ENCODE results near the gene TICRR. TPM values are rescaled to one million over a fixed set of nuclear protein-coding genes. Genes with fewer than 3 reads are reported as not detected.

The TICRR gene
- total RNA-seq, 2 donors from 2014 or later = 21.9 to 27.2 TPM

DNA sequence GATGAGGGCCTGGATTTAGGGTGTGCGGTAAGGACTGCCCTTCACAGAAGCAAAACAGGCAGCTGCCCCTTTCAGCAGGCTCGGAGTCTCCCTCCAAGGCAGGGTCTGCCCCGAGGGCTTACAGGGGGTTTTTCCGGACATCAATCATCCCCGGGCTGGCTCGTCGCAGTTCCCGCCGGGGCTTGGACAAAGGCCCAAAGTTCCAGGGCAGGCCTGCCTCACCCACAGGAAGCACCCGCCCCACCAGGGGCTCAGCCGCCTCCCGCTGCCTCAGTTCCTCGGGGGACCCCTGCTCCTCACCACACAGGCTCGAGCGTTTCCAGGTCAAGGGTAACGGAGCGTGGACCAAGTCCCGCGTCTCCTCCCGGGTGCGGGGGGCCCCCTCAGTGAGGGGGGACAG, 53.0 kb downstream of the TICRR start:
- Histone ChIP-seq H3K27me3 (ENCODE audit: control insufficient read depth, insufficient read depth, low read length, poor library complexity, severe bottlenecking) (no peaks in the 10 kb centered on the region), H3K4me1 (ENCODE audit: control insufficient read depth, insufficient read depth, low read length) (no peaks in the 10 kb centered on the region), H3K9me3 (ENCODE audit: control insufficient read depth, low read length) (no peaks in the 10 kb centered on the region), H3K9ac (ENCODE audit: extremely low read depth, low read length, poor library complexity, severe bottlenecking) (no peak overlapping the region), H3K4me3 (ENCODE audit: low read length) (no peak overlapping the region), H3K36me3 (ENCODE audit: control insufficient read depth, insufficient read depth, low read length) (peaks cover 90% of the 10 kb centered on the region), H3K27ac (ENCODE audit: low read depth, low read length) (peak overlapping the region; percentile 24)
- Mint-ChIP-seq H3K27me3 (ENCODE audit: insufficient read depth) (no peaks in the 10 kb centered on the region), H3K27ac (no peak overlapping the region), H3K36me3 (ENCODE audit: low read depth) (peaks cover 89% of the 10 kb centered on the region), H3K4me3 (no peak overlapping the region), H3K9me3 (peaks cover 6% of the 10 kb centered on the region), H3K4me1 (no peaks in the 10 kb centered on the region)
- no peak for DNase-seq
- TF ChIP-seq, protein P1, sequence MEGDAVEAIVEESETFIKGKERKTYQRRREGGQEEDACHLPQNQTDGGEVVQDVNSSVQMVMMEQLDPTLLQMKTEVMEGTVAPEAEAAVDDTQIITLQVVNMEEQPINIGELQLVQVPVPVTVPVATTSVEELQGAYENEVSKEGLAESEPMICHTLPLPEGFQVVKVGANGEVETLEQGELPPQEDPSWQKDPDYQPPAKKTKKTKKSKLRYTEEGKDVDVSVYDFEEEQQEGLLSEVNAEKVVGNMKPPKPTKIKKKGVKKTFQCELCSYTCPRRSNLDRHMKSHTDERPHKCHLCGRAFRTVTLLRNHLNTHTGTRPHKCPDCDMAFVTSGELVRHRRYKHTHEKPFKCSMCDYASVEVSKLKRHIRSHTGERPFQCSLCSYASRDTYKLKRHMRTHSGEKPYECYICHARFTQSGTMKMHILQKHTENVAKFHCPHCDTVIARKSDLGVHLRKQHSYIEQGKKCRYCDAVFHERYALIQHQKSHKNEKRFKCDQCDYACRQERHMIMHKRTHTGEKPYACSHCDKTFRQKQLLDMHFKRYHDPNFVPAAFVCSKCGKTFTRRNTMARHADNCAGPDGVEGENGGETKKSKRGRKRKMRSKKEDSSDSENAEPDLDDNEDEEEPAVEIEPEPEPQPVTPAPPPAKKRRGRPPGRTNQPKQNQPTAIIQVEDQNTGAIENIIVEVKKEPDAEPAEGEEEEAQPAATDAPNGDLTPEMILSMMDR (conservative IDR thresholded peaks at IDR 0.05) = no peak
- whole genome bisulfite sequencing, 2 experiments (ENCODE audit: insufficient coverage in 1 of 2, insufficient read length in 1 of 2) = 95 to 96% methylated on average over 9 to 21 of the region's 21 CpGs

DNA sequence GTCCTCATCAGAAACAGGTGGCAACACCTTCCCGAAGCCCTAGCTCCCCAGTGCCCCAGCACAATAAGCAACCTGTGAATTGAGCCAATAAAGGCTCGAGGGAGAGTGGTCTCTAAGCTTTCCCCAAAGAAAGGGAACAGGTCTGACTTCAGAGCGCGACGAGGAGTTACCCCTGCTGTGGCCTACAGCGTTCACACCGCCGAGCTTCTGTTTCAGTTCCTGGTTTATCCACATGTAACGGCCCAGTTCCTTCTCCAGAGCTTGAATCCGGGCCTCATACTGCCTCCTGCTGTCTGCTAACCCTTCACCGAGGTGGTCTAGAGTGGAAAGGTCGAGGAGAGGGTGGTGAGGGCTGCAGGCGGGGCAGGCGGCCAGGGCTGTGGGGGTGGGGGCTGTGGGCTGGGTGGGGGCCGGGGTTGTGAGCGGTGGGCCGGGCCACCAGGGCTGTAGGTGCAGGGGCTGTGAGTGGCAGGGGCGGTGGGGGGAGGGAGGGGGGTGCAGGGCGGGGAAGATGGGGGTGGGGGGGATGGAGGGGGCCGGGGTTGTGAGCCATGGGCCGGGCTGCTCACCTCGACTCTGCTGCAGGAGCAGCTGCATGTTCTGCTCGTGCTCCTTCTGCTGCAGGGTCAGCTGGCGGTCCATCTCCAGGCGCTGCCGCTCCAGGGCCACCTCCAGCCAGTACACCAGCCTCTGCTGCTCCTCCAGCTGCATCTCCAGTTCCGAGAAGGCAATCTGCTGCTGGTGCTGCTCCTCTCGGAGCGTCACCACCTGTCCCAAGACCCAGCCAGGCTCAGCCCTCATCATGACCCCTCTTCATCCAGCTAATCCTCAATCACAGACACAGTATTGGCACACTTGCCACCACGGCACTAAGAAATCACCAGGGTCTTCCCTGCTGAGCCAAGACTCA, 53.8 kb downstream of the TICRR start:
- Histone ChIP-seq H3K36me3 (ENCODE audit: control insufficient read depth, insufficient read depth, low read length) (peaks cover 89% of the 10 kb centered on the region), H3K27me3 (ENCODE audit: control insufficient read depth, insufficient read depth, low read length, poor library complexity, severe bottlenecking) (no peaks in the 10 kb centered on the region), H3K4me1 (ENCODE audit: control insufficient read depth, insufficient read depth, low read length) (no peaks in the 10 kb centered on the region), H3K4me3 (ENCODE audit: low read length) (no peak overlapping the region), H3K9me3 (ENCODE audit: control insufficient read depth, low read length) (peaks cover 4% of the 10 kb centered on the region), H3K27ac (ENCODE audit: low read depth, low read length) (no peak overlapping the region), H3K9ac (ENCODE audit: extremely low read depth, low read length, poor library complexity, severe bottlenecking) (no peak overlapping the region)
- peaks cover 13% of the 10 kb centered on the region for H3K9me3 Mint-ChIP-seq
- peak overlapping the region; percentile 72 for H3K27ac Mint-ChIP-seq
- H3K4me1 Mint-ChIP-seq = no peaks in the 10 kb centered on the region
- WGBS, 2 experiments (ENCODE audit: insufficient coverage in 1 of 2, insufficient read length in 1 of 2) = 95 to 97% methylated on average over 13 to 24 of the region's 30 CpGs
- peak; percentile 37 for DNase-seq
- no peak overlapping the region for H3K4me3 Mint-ChIP-seq
- H3K36me3 Mint-ChIP-seq (ENCODE audit: low read depth) = peaks cover 90% of the 10 kb centered on the region
- no peaks in the 10 kb centered on the region for H3K27me3 Mint-ChIP-seq (ENCODE audit: insufficient read depth)
- TF ChIP-seq, protein P1 (conservative IDR thresholded peaks at IDR 0.05) = no peak

DNA sequence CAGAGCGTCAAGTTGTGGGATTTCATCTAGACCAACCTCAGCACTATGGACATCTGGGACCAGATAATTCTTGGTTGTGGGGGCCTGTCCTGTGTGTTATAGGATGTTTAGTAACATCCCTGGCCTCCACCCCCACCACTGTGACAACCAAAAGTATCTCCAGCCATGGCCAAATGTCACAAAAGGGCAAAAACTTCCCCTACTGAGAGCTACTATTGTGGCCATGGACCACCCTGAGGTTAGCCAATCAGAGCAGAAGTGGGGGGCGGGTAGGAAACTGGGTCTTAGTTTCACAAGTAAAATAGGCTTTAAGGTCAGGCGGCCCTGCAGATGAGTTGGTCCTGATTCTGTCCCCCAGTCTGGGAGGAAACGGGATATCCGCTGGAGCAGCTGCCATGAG, 54.6 kb downstream of the TICRR start:
- Mint-ChIP-seq H3K9me3 (peaks cover 21% of the 10 kb centered on the region), H3K4me1 (no peaks in the 10 kb centered on the region), H3K27ac (no peak overlapping the region), H3K27me3 (ENCODE audit: insufficient read depth) (no peaks in the 10 kb centered on the region), H3K4me3 (no peak overlapping the region), H3K36me3 (ENCODE audit: low read depth) (peaks cover 88% of the 10 kb centered on the region)
- 93 to 100% methylated on average over 1 to 5 of the region's 5 CpGs for WGBS, 2 experiments (ENCODE audit: insufficient coverage in 1 of 2, insufficient read length in 1 of 2)
- Histone ChIP-seq H3K4me3 (ENCODE audit: low read length) (no peak overlapping the region), H3K27ac (ENCODE audit: low read depth, low read length) (no peak overlapping the region), H3K4me1 (ENCODE audit: control insufficient read depth, insufficient read depth, low read length) (no peaks in the 10 kb centered on the region), H3K9me3 (ENCODE audit: control insufficient read depth, low read length) (peaks cover 4% of the 10 kb centered on the region), H3K9ac (ENCODE audit: extremely low read depth, low read length, poor library complexity, severe bottlenecking) (no peak overlapping the region), H3K27me3 (ENCODE audit: control insufficient read depth, insufficient read depth, low read length, poor library complexity, severe bottlenecking) (no peaks in the 10 kb centered on the region), H3K36me3 (ENCODE audit: control insufficient read depth, insufficient read depth, low read length) (peaks cover 81% of the 10 kb centered on the region)
- no peak for DNase-seq
- TF ChIP-seq, protein P1 (conservative IDR thresholded peaks at IDR 0.05) = no peak

Data from endodermal cell (in vitro differentiated cells).